Measurements from ENCODE around the gene BEND6. TPM values are rescaled to one million over a fixed set of nuclear protein-coding genes. Genes with fewer than 3 reads are reported as not detected.

BEND6 gene
- total RNA-seq: 0.90 TPM
- long read RNA-seq: 0 reads

- no peak for DNase-seq (ENCODE audit: low spot score)
These were observed at the start of gene BEND6 for GRCh38 chr6:56954403-56955170. Gene BEND6 (plus strand): TSS chr6:56955107. CDS start chr6:56981811, 26,704 bp downstream.

GRCh38 chr6:56905378-56905777 is 49.5 kb upstream of the BEND6 start:
- DNase-seq (ENCODE audit: low spot score): no peak

- no peak for DNase-seq (ENCODE audit: low spot score)
These were observed 48.2 kb upstream of the BEND6 start for GRCh38 chr6:56906752-56907151.

- DNase-seq (ENCODE audit: low spot score): no peak
These were observed 45.6 kb upstream of the BEND6 start for GRCh38 chr6:56909115-56909907.

GRCh38 chr6:56911847-56912246 is 43.1 kb upstream of the BEND6 start:
- no peak for DNase-seq (ENCODE audit: low spot score)

- DNase-seq (ENCODE audit: low spot score): no peak
These were observed 41.4 kb upstream of the BEND6 start for GRCh38 chr6:56913285-56914074.

- no peak for DNase-seq (ENCODE audit: low spot score)
These were observed 39.9 kb upstream of the BEND6 start for GRCh38 chr6:56914798-56915658.

- no peak for DNase-seq (ENCODE audit: low spot score)
These were observed 39.1 kb upstream of the BEND6 start for GRCh38 chr6:56915832-56916231.

GRCh38 chr6:56916849-56917551 is 37.9 kb upstream of the BEND6 start:
- DNase-seq (ENCODE audit: low spot score): no peak

GRCh38 chr6:56922645-56923044 is 32.3 kb upstream of the BEND6 start:
- DNase-seq (ENCODE audit: low spot score): no peak

GRCh38 chr6:56923565-56923964 is 31.3 kb upstream of the BEND6 start:
- no peak for DNase-seq (ENCODE audit: low spot score)

- no peak for DNase-seq (ENCODE audit: low spot score)
These were observed 27.1 kb upstream of the BEND6 start for GRCh38 chr6:56927538-56928453.

GRCh38 chr6:56930846-56931245 is 24.1 kb upstream of the BEND6 start:
- no peak for DNase-seq (ENCODE audit: low spot score)

- no peak for DNase-seq (ENCODE audit: low spot score)
These were observed 21.9 kb upstream of the BEND6 start for GRCh38 chr6:56932910-56933477.

GRCh38 chr6:56933650-56934049 is 21.3 kb upstream of the BEND6 start:
- no peak for DNase-seq (ENCODE audit: low spot score)

- no peak for DNase-seq (ENCODE audit: low spot score)
These were observed 20.0 kb upstream of the BEND6 start for GRCh38 chr6:56934876-56935275.

GRCh38 chr6:56936466-56936865 is 18.4 kb upstream of the BEND6 start:
- no peak for DNase-seq (ENCODE audit: low spot score)

- no peak for DNase-seq (ENCODE audit: low spot score)
These were observed 16.2 kb upstream of the BEND6 start for GRCh38 chr6:56938649-56939191.

All from mesenteric fat pad (tissue), 1 donor.